GM12878 (cell line): ENCODE data around the gene LAMB1. TPM values are rescaled to one million over a fixed set of nuclear protein-coding genes. Genes with fewer than 3 reads are reported as not detected.

ENCODE experiments used
- ATAC-seq: fragments of 200-7000 bp; cut with Tn5 transposase; 3 replicates; pipeline ENCODE4 v1.9.1; 2020; ENCODE audit warnings: mild to moderate bottlenecking, moderate library complexity
- BruUV-seq: library from RNA; stranded (reverse); fragments of 400-500 nt; replicated peaks from 2 replicates; lab custom pipeline; 2021; lab: Mats Ljungman, UMichigan
- CTCF ChIA-PET: fragments of 300-600 bp; sonication (Branson Sonifier 250); formaldehyde crosslinking; extraction: SDS; loops from one replicate; lab custom pipeline; 2021; ENCODE audit warnings: inconsistent platforms; lab: Yijun Ruan, JAX
- POLR2A ChIA-PET: fragments of 350-600 bp; formaldehyde crosslinking; extraction: SDS; loops from one replicate; lab custom pipeline; 2021; ENCODE audit warnings: inconsistent platforms; lab: Charles Lee
- RAD21 ChIA-PET: fragments of 300-600 bp; sonication (Branson Sonifier 250); formaldehyde crosslinking; loops from one replicate; lab custom pipeline; 2023; ENCODE audit warnings: antibody characterized with exemption; ENCODE audit not compliant: unreplicated experiment; lab: Charles Lee
- SMC1A ChIA-PET: fragments of 300-600 bp; sonication (Branson Sonifier 250); formaldehyde crosslinking; loops from one replicate; lab custom pipeline; 2023; ENCODE audit not compliant: unreplicated experiment, uncharacterized antibody; lab: Charles Lee
- DNase-seq: peaks from one replicate; pipeline ENCODE4 v3.0.0-alpha.2; 2011; ENCODE audit warnings: low read depth, low spot score
- FAIRE-seq: peaks from 3 replicates; lab custom pipeline; 2011; peaks lifted over from hg19 to GRCh38; lab: Jason Lieb, UNC
- H2AFZ ChIP-seq: 2 replicates; pipeline ENCODE4 v1.6.0; 2011; ENCODE audit warnings: low read depth, low read length, control low read depth; ENCODE audit not compliant: control insufficient read depth
- H3K27ac ChIP-seq: 2 replicates; pipeline ENCODE4 v1.5.1; 2011; ENCODE audit warnings: control low read depth; ENCODE audit not compliant: control insufficient read depth, insufficient read depth
- H3K27me3 ChIP-seq, 2 experiments: replicated peaks in 1 of 2; 2 replicates each; pipeline versions ENCODE4 v1.6.0 to v1.6.1; 2011; ENCODE audit warnings: low read length in 1 of 2; ENCODE audit not compliant: control insufficient read depth in 2 of 2, insufficient read depth in 2 of 2
- H3K36me3 ChIP-seq, 2 experiments: 2 replicates each; pipeline ENCODE4 v1.5.1; 2011; ENCODE audit warnings: low read length in 1 of 2; ENCODE audit not compliant: control insufficient read depth in 2 of 2, insufficient read depth in 2 of 2
- H3K4me1 ChIP-seq: 2 replicates; pipeline ENCODE4 v1.6.1; 2011; ENCODE audit warnings: mild to moderate bottlenecking, low read length, moderate library complexity, mixed read lengths; ENCODE audit not compliant: control insufficient read depth, insufficient read depth
- H3K4me2 ChIP-seq: 2 replicates; pipeline ENCODE4 v1.6.0; 2011; ENCODE audit warnings: control low read depth; ENCODE audit not compliant: control insufficient read depth, insufficient read depth
- H3K4me3 ChIP-seq: fragments of 200-600 bp; sonication (generic); 2 replicates; pipeline ENCODE4 v1.5.1; 2016
- H3K79me2 ChIP-seq: 2 replicates; pipeline ENCODE4 v1.6.0; 2011; ENCODE audit warnings: low read length; ENCODE audit not compliant: control insufficient read depth, insufficient read depth
- H3K9ac ChIP-seq: 2 replicates; pipeline ENCODE4 v1.8.0; 2011; ENCODE audit warnings: low read length, control low read depth, mixed read lengths; ENCODE audit not compliant: control insufficient read depth, insufficient read depth
- H3K9me3 ChIP-seq: replicated peaks from 3 replicates; pipeline ENCODE4 v1.5.1; 2011; ENCODE audit warnings: mild to moderate bottlenecking, low read length; ENCODE audit not compliant: control insufficient read depth, insufficient read depth
- H4K20me1 ChIP-seq: 2 replicates; pipeline ENCODE4 v1.6.0; 2011; ENCODE audit not compliant: control insufficient read depth, insufficient read depth
- BMI1 ChIP-seq: fragments of 450-650 bp; IDR thresholded peaks from 2 replicates; pipeline ENCODE4 v1.6.1; 2016; ENCODE audit warnings: mild to moderate bottlenecking, moderate library complexity, borderline replicate concordance
- CEBPB ChIP-seq, 2 experiments: fragments of 150-350 bp in 1 of 2; IDR thresholded peaks; 2 replicates each; pipeline ENCODE4 v1.6.1; 2012 to 2014; ENCODE audit warnings: low read depth in 2 of 2, low read length in 2 of 2, borderline replicate concordance in 1 of 2, inconsistent platforms in 1 of 2
- E4F1 ChIP-seq: fragments of 450-650 bp; IDR thresholded peaks from 2 replicates; pipeline ENCODE4 v1.6.1; 2018; ENCODE audit warnings: borderline replicate concordance, mild to moderate bottlenecking; ENCODE audit not compliant: partially characterized antibody
- HDAC6 ChIP-seq: fragments of 200-600 bp; sonication (generic); IDR thresholded peaks from one replicate; pipeline ENCODE4 v1.8.0; 2017; ENCODE audit warnings: antibody characterized with exemption; ENCODE audit not compliant: unreplicated experiment
- MEF2B ChIP-seq: fragments of 450-650 bp; IDR thresholded peaks from 2 replicates; pipeline ENCODE4 v1.6.1; 2018; ENCODE audit warnings: mild to moderate bottlenecking, moderate library complexity; ENCODE audit not compliant: partially characterized antibody, poor library complexity, severe bottlenecking
- MTA3 ChIP-seq: IDR thresholded peaks from 2 replicates; pipeline ENCODE4 v1.6.1; 2012; ENCODE audit warnings: low read length, inconsistent platforms, borderline replicate concordance
- NFYA ChIP-seq: IDR thresholded peaks from 2 replicates; pipeline ENCODE4 v1.6.1; 2011; ENCODE audit warnings: low read depth, mild to moderate bottlenecking, low read length, improper control_type of control experiment, borderline replicate concordance
- NFYB ChIP-seq: IDR thresholded peaks from 2 replicates; pipeline ENCODE4 v1.6.1; 2011; ENCODE audit warnings: low read depth, mild to moderate bottlenecking, low read length, improper control_type of control experiment, moderate library complexity; ENCODE audit not compliant: insufficient read depth
- NKRF ChIP-seq: fragments of 450-650 bp; conservative IDR thresholded peaks from 2 replicates; pipeline ENCODE4 v1.6.1; 2017; ENCODE audit warnings: mild to moderate bottlenecking, moderate library complexity
- NRF1 ChIP-seq: conservative IDR thresholded peaks from 2 replicates; pipeline ENCODE4 v1.6.1; 2011; ENCODE audit warnings: mild to moderate bottlenecking, low read depth, low read length, improper control_type of control experiment
- TAF1 ChIP-seq: IDR thresholded peaks from 2 replicates; pipeline ENCODE4 v1.6.1; 2011; ENCODE audit warnings: mild to moderate bottlenecking, low read depth, low read length, borderline replicate concordance
- TARDBP ChIP-seq: IDR thresholded peaks from 2 replicates; pipeline ENCODE4 v1.6.1; 2016; ENCODE audit warnings: borderline replicate concordance
- WRNIP1 ChIP-seq: IDR thresholded peaks from 2 replicates; pipeline ENCODE4 v1.6.1; 2011; ENCODE audit warnings: low read depth, low read length, improper control_type of control experiment, borderline replicate concordance
- YY1 ChIP-seq: IDR thresholded peaks from 2 replicates; pipeline ENCODE4 v1.6.1; 2011; ENCODE audit warnings: low read depth, mild to moderate bottlenecking, low read length
- ZBTB11 ChIP-seq: fragments of 450-650 bp; formaldehyde crosslinking; IDR thresholded peaks from 2 replicates; pipeline ENCODE4 v1.5.0; 2022; ENCODE audit warnings: mild to moderate bottlenecking, missing genetic modification characterization
- ZNF622 ChIP-seq: fragments of 450-650 bp; IDR thresholded peaks from 2 replicates; pipeline ENCODE4 v1.6.1; 2017; ENCODE audit warnings: mild to moderate bottlenecking, inconsistent platforms
- WGBS: methylation state at CpG from one replicate; pipeline ENCODE4 v1.1.6; 2016; ENCODE audit warnings: low lambda C conversion rate; ENCODE audit not compliant: insufficient replicate concordance, insufficient coverage; ENCODE audit errors: missing lambda C conversion rate; 5-methylcytosine and 5-hydroxymethylcytosine counted together
- in situ Hi-C: fragments of 300-500 bp; cut with MboI; formaldehyde crosslinking; loops from 9 replicates; pipeline ENCODE4 v1.14.3; 2018; ENCODE audit warnings: mixed read lengths
- intact Hi-C: fragments of 100-400 bp; cut with micrococcal nuclease; formaldehyde crosslinking; loops from one replicate; pipeline ENCODE4 v1.14.2; 2022; ENCODE audit not compliant: unreplicated experiment
- polyA plus RNA-seq, 11 experiments: library from polyadenylated mRNA; depleted of rRNA in 4 of 11; unstranded in 6 of 11; stranded (reverse) in 5 of 11; fragments of >200 nt; fragmentation: Nextera tagmentation in 4 of 11; fragmentation: Illumina TruSeq in 1 of 11; extraction: Ambion mirVana in 4 of 11; extraction: Trizol in 1 of 11; gene quantifications; 1 replicate in 1 of 11; 2 replicates in 10 of 11; pipeline versions ENCODE4 v1.2.1 to v1.2.3, GENCODE V29; 2011 to 2016; ENCODE audit warnings: inconsistent platforms in 2 of 11, missing spikeins in 2 of 11, low read depth in 1 of 11
- total RNA-seq, 4 experiments: library from RNA; depleted of rRNA in 3 of 4; stranded (reverse); fragments of >200 nt in 3 of 4; fragmentation: Illumina TruSeq in 1 of 4; extraction: Trizol in 1 of 4; gene quantifications; 2 replicates each; pipeline versions ENCODE4 v1.2.1 to v1.2.3, GENCODE V29; 2013 to 2021

LAMB1 gene
- total and polyA plus RNA-seq, 10 of the 15 experiments (the other 5 are each of a cell fraction or from before 2014, with no cell fraction given), result 0.05 to 2.2 (median 1.2) TPM; not detected in 4

- ChIA-PET SMC1A (interaction anchor here (0.5 to 1.7 kb wide), 5 partner anchors 17 to 148 kb away, joined by 3 to 6 read pairs (median 4); no protein-coding TSS in a partner anchor), POLR2A (no interaction called here), RAD21 (no interaction called here), CTCF (interaction anchor here (1.0 kb wide), 1 partner anchor 9 kb away, joined by 3 read pairs; no protein-coding TSS in a partner anchor)
- no peaks in the 10 kb centered on the region for H3K4me1 ChIP-seq
- FAIRE-seq, result no peak
- no peaks in the 10 kb centered on the region for H3K79me2 ChIP-seq
- H3K4me2 ChIP-seq, result no peak overlapping the region
- H3K27me3 ChIP-seq, result peaks cover 9 to 14% of the 10 kb centered on the region in 2 experiments
- no peaks in the 10 kb centered on the region for H3K9me3 ChIP-seq
- TF ChIP-seq NRF1 (no peak), WRNIP1 (no peak), BMI1 (no peak), HDAC6 (no peak), ZBTB11 (CRISPR knock-in tag) (no peak), YY1 (no peak), TARDBP (no peak), ZNF622 (no peak), NKRF (no peak), NFYB (no peak), E4F1 (no peak), MEF2B (no peak), NFYA (no peak), CEBPB (IDR thresholded peaks at IDR 0.05; ENCODE audit: borderline replicate concordance in 1 of 2, low read depth in 2 of 2, low read length in 2 of 2) (no peak), TAF1 (no peak), MTA3 (no peak)
- in situ Hi-C loops, result no loop called here
- no peak for DNase-seq
- no peak overlapping the region for H3K9ac ChIP-seq
- BruUV-seq, result no TSS peak
- H4K20me1 ChIP-seq, result no peaks in the 10 kb centered on the region
- H2AFZ ChIP-seq, result no peak overlapping the region
- H3K27ac ChIP-seq, result no peak overlapping the region
- WGBS, result 24% methylated on average over 2 of the region's 2 CpGs
- H3K4me3 ChIP-seq, result no peak overlapping the region
- intact Hi-C loops, result no loop called here
- ATAC-seq, result no peak
- no peaks in the 10 kb centered on the region for H3K36me3 ChIP-seq
Measured at GRCh38 chr7:107998150-107998549, 4.8 kb downstream of the LAMB1 start.
